Fibroblast of lung (primary cell): Measurements from ENCODE around the gene RPS6KA2. TPM values are rescaled to one million over a fixed set of nuclear protein-coding genes. Genes with fewer than 3 reads are reported as not detected.
A peak's percentile ranks its signal among the peaks of the same experiment; 100 is the strongest.

Experiments
- DNase-seq, 2 donors: peaks; one replicate each; pipeline versions ENCODE4 v3.0.0 to v3.0.0-alpha.2; 2010; ENCODE audit warnings: low read depth in 2 of 2
- H2AFZ ChIP-seq: 2 replicates; pipeline ENCODE4 v1.5.1; 2012; ENCODE audit warnings: low read length, control low read depth, inconsistent platforms
- H3K27ac ChIP-seq: 2 replicates; pipeline ENCODE4 v1.5.1; 2011; ENCODE audit warnings: low read length, control low read depth; ENCODE audit not compliant: insufficient read depth
- H3K27me3 ChIP-seq: 2 replicates; pipeline ENCODE4 v1.5.1; 2011; ENCODE audit warnings: mild to moderate bottlenecking, low read length; ENCODE audit not compliant: control insufficient read depth, insufficient read depth
- H3K36me3 ChIP-seq: 2 replicates; pipeline ENCODE4 v1.5.1; 2011; ENCODE audit warnings: low read length; ENCODE audit not compliant: control insufficient read depth, insufficient read depth
- H3K4me1 ChIP-seq: 2 replicates; pipeline ENCODE4 v1.5.1; 2011; ENCODE audit warnings: low read length; ENCODE audit not compliant: control insufficient read depth, insufficient read depth; ENCODE audit errors: extremely low read depth
- H3K4me2 ChIP-seq: 2 replicates; pipeline ENCODE4 v1.5.1; 2011; ENCODE audit warnings: low read length, control low read depth; ENCODE audit not compliant: insufficient read depth; ENCODE audit errors: extremely low read depth
- H3K4me3 ChIP-seq, 4 experiments: fragments of 200-600 bp in 1 of 4; sonication (generic) in 1 of 4; replicated peaks in 1 of 4; 2 replicates each; pipeline ENCODE4 v1.5.1; 2011 to 2016; ENCODE audit warnings: low read length in 4 of 4, low read depth in 3 of 4, mild to moderate bottlenecking in 3 of 4, control low read depth in 2 of 4, inconsistent platforms in 1 of 4, mixed read lengths in 1 of 4; ENCODE audit not compliant: insufficient read depth in 1 of 4; ENCODE audit errors: control extremely low read depth in 1 of 4
- H3K79me2 ChIP-seq: 2 replicates; pipeline ENCODE4 v1.5.1; 2012; ENCODE audit warnings: mild to moderate bottlenecking, low read length, inconsistent platforms; ENCODE audit not compliant: control insufficient read depth, insufficient read depth
- H3K9ac ChIP-seq: 2 replicates; pipeline ENCODE4 v1.5.1; 2011; ENCODE audit warnings: mild to moderate bottlenecking, low read length, control low read depth; ENCODE audit not compliant: insufficient read depth
- H3K9me3 ChIP-seq: 2 replicates; pipeline ENCODE4 v1.5.1; 2012; ENCODE audit warnings: low read depth, low read length; ENCODE audit not compliant: control insufficient read depth, insufficient read depth
- H4K20me1 ChIP-seq: 2 replicates; pipeline ENCODE4 v1.5.1; 2011; ENCODE audit warnings: low read length; ENCODE audit not compliant: control insufficient read depth, insufficient read depth; ENCODE audit errors: extremely low read depth
- EZH2 ChIP-seq: IDR thresholded peaks from 2 replicates; pipeline ENCODE4 v1.5.1; 2012; ENCODE audit warnings: low read length, control low read depth, mild to moderate bottlenecking; ENCODE audit errors: missing control alignments
- polyA plus RNA-seq, 2 donors: library from polyadenylated mRNA; depleted of rRNA in 1 of 2; stranded (reverse) in 1 of 2; unstranded in 1 of 2; fragments of >200 nt; gene quantifications; 2 replicates each; pipeline ENCODE4 v1.2.1, GENCODE V29; 2011 to 2012; ENCODE audit warnings: missing spikeins in 1 of 2
- total RNA-seq: library from RNA; depleted of rRNA; stranded (reverse); fragments of >200 nt; gene quantifications from 2 replicates; pipeline ENCODE4 v1.2.1, GENCODE V29; 2014
- TF ChIP-seq, protein P1 (sequence below), 2 donors: IDR thresholded peaks in 1 of 2; conservative IDR thresholded peaks in 1 of 2; 1 replicate in 1 of 2; 2 replicates in 1 of 2; pipeline ENCODE4 v1.5.1; 2011 to 2012; ENCODE audit warnings: low read length in 2 of 2, control low read depth in 1 of 2, inconsistent platforms in 1 of 2, low read depth in 1 of 2, mild to moderate bottlenecking in 1 of 2

RPS6KA2 gene
- total and polyA plus RNA-seq, 2 donors (not counting 1 experiment from before 2014, with no cell fraction given), result 66.8 to 116 TPM

DNA sequence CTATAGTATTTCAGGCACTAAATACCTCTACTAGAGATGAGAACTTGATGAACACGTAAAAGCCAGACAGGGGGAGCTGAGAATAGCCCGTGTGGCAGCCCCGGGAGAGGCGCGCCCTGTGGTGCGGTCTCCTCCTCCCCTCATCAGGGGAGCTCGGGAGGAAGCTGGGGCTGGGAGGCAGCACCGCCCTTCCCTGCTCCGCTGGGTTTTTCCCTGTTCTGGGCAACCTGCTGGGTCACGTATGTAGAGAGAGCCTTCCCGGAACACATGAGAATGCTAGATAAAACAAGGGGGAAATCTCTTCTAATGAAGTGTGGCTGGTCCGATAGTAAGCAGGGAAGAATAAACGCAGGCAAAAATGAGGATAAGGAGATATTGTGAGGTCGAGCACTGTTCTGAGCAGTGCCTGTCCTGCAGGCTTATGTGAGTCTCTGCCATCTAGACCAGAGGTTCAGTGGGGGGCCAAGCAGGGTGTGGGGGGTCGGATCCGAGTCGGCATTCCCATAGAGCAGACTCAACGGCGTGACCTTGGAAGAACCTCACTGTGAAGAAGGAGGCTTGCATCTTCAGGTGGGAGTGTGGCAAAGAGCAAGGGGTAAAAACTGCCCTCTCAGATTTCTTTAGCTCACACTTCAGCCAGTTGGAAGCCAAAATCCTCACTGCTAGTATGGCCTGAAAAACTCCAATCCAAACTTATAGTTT, 13.4 kb upstream of the RPS6KA2 start:
- Histone ChIP-seq H3K27me3 (no peaks in the 10 kb centered on the region), H3K79me2 (no peaks in the 10 kb centered on the region), H3K36me3 (no peaks in the 10 kb centered on the region), H4K20me1 (no peaks in the 10 kb centered on the region), H2AFZ (no peak overlapping the region), H3K9ac (no peak overlapping the region), H3K4me2 (no peak overlapping the region), H3K9me3 (no peaks in the 10 kb centered on the region), H3K4me3 (peak overlapping the region in 2 of 4 experiments; percentile 25 to 32), H3K27ac (no peak overlapping the region), H3K4me1 (no peaks in the 10 kb centered on the region)
- no peak for DNase-seq
- no peak for TF ChIP-seq EZH2
- TF ChIP-seq, protein P1, sequence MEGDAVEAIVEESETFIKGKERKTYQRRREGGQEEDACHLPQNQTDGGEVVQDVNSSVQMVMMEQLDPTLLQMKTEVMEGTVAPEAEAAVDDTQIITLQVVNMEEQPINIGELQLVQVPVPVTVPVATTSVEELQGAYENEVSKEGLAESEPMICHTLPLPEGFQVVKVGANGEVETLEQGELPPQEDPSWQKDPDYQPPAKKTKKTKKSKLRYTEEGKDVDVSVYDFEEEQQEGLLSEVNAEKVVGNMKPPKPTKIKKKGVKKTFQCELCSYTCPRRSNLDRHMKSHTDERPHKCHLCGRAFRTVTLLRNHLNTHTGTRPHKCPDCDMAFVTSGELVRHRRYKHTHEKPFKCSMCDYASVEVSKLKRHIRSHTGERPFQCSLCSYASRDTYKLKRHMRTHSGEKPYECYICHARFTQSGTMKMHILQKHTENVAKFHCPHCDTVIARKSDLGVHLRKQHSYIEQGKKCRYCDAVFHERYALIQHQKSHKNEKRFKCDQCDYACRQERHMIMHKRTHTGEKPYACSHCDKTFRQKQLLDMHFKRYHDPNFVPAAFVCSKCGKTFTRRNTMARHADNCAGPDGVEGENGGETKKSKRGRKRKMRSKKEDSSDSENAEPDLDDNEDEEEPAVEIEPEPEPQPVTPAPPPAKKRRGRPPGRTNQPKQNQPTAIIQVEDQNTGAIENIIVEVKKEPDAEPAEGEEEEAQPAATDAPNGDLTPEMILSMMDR (conservative IDR thresholded peaks at IDR 0.05 in 1 of 2, IDR thresholded peaks at IDR 0.05 in 1 of 2; ENCODE audit: low read depth in 1 of 2, low read length in 2 of 2), result peak in 1 of 2 donors; percentile 7

DNA sequence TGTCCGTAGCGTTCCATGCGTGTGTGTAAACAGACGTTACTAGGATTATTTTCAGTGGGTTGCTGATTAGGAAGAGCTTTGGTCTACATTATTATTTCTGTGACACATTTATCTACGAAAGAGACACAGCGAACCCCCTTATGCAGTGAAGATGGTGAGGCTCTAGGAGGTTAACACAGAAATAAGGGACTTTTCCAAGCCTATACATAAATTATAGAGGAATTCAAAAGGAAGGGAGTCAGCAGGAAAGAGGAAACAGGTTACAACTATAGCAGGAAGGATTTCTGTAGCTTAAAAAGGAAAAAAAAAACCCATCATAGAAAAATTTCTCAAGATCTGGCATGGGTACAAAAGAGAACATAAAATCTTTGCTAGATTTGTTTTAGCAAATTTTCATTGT, 12.9 kb upstream of the RPS6KA2 start:
- Histone ChIP-seq H3K4me1 (no peaks in the 10 kb centered on the region), H3K36me3 (no peaks in the 10 kb centered on the region), H3K9me3 (no peaks in the 10 kb centered on the region), H3K4me3 (peak overlapping the region in 1 of 4 experiments; percentile 32), H4K20me1 (no peaks in the 10 kb centered on the region), H3K27ac (no peak overlapping the region), H3K4me2 (no peak overlapping the region), H3K79me2 (no peaks in the 10 kb centered on the region), H3K27me3 (no peaks in the 10 kb centered on the region), H2AFZ (no peak overlapping the region), H3K9ac (no peak overlapping the region)
- TF ChIP-seq, protein P1 (conservative IDR thresholded peaks at IDR 0.05 in 1 of 2, IDR thresholded peaks at IDR 0.05 in 1 of 2; ENCODE audit: low read depth in 1 of 2, low read length in 2 of 2), result no peak
- TF ChIP-seq EZH2, result no peak
- DNase-seq, result no peak

DNA sequence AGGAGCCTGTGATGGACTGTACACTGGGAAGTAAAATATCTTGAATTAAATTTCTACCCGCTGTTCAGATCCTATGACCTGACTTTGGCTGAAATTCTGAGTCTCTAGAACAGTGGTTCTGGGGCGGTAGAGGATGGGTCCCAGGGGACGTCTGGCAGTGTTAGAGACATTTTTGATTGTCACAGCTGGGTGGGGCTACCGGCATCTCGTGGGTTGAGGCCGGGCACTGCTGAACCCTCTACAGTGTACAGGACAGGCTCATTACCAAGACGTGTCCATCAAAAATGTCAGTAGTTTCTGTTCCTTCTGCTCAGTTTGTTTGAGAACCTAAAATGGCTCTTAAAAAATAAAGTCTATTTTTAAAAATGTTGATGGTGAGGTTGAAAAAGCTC, 11.5 kb upstream of the RPS6KA2 start:
- Histone ChIP-seq H2AFZ (no peak overlapping the region), H3K4me1 (no peaks in the 10 kb centered on the region), H3K9ac (no peak overlapping the region), H3K27ac (no peak overlapping the region), H4K20me1 (no peaks in the 10 kb centered on the region), H3K79me2 (no peaks in the 10 kb centered on the region), H3K4me2 (no peak overlapping the region), H3K9me3 (no peaks in the 10 kb centered on the region), H3K27me3 (no peaks in the 10 kb centered on the region), H3K4me3 (no peak overlapping the region), H3K36me3 (no peaks in the 10 kb centered on the region)
- no peak for DNase-seq
- no peak for TF ChIP-seq EZH2
- TF ChIP-seq, protein P1 (conservative IDR thresholded peaks at IDR 0.05 in 1 of 2, IDR thresholded peaks at IDR 0.05 in 1 of 2; ENCODE audit: low read depth in 1 of 2, low read length in 2 of 2), result no peak
